NCI-H1436 treated with DMSO at 0.1 percent for 48 hours (cell line): ENCODE results near the gene MGP.

Experiments
- DNase-seq: peaks from one replicate; lab custom pipeline; 2025; lab: John Stamatoyannopoulos, UW

Gene MGP

DNA sequence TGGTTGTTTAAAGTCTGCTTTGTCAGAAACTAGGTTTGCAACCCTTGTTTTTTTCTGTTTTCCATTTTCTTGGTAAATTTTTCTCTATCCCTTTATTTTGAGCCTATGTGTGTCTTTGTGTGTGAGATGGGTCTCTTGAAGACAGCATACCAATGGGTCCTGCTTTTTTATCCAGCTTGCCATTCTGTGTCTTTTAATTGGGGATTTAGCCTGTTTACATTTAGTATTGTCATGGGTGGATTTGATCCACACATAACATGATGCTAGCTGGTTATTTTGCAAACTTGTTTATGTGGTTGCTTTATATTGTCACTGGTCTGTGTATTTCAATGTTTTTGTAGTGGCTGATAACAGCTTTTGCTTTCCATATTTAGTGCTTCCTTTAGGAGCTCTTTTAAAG, 25.2 kb downstream of the MGP start:
- no peak for DNase-seq

DNA sequence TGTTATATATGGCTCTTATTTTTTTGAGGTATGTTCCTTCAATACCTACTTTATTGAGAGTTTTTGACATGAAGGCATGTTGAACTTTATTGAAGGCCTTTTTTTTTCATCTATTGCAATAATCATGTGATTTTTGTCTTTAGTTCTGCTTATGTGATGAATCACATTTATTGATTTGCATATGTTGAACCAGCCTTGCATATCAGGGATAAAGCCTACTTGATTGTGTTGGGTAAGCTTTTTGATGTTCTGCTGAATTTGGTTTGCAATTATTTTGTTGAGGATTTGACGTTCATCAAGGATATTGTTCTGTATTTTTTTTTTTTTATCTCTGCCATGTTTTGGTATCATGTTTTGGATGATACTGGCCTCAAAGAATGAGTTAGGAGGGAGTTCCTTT, 27.1 kb downstream of the MGP start:
- no peak for DNase-seq

DNA sequence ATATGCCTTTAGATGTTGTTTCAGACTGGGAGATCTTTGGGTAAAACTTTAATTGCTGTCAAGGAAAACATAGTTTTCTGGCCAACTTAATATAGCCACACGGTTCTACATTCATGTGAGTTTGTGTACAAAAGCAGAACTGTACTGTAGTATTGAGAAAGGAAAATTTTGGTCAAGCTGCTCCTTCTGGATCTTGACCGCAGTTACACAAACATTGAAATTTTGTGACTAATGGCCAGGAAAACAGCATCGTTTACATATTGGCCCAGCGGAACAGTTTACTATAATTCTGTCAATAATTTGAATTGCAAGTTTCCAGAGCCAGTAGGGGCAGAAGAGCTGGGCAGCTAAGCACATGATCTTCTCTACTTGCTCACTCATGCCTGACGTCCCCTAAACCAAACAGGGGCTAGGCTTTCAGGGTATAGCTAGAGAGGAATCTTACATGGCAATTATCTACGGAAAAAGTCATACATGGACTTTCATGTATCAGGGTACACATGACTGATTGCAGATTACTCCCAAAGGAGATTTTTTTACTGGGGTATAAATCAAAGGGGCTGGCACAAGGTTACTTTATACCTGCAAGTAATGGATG, 31.0 kb downstream of the MGP start:
- DNase-seq = no peak

DNA sequence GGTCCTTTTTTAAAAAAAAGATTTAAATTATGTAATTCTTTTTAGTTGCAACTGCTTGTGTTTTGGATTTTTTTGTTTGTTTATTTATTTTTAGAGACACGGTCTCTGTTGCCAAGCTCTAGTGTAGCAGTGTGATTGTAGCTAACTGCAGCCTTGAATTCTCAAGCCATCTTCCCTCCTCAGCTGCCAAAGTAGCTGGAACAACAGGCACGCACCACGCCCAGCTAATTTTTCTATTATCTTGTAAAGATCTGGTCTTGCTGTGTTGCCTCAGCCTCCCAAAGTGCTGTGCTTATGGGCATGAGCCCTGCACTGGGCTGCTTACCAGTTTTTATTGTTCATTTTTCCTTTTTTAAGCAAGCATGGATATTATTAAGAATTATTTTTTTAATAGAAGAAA, 31.7 kb downstream of the MGP start:
- DNase-seq = no peak

DNA sequence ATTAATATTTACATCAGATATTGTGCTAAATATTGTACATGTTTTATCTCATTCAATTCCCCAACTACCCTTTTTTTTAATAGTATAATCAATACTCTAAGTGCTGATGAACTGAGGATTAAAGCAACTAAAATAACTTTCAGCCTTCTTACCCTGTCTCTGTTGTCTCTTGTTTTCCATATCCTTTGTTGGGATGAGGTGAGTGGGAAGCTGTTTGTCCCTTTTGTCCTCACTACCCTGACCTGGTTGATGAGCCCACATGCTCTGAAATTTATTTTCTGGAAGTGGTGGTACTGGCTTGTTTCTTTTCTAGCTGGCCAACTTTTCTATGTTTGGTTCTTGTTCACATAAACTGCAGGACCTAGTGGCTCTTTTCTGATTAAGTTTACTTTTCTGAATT, 32.8 kb downstream of the MGP start:
- DNase-seq = no peak

DNA sequence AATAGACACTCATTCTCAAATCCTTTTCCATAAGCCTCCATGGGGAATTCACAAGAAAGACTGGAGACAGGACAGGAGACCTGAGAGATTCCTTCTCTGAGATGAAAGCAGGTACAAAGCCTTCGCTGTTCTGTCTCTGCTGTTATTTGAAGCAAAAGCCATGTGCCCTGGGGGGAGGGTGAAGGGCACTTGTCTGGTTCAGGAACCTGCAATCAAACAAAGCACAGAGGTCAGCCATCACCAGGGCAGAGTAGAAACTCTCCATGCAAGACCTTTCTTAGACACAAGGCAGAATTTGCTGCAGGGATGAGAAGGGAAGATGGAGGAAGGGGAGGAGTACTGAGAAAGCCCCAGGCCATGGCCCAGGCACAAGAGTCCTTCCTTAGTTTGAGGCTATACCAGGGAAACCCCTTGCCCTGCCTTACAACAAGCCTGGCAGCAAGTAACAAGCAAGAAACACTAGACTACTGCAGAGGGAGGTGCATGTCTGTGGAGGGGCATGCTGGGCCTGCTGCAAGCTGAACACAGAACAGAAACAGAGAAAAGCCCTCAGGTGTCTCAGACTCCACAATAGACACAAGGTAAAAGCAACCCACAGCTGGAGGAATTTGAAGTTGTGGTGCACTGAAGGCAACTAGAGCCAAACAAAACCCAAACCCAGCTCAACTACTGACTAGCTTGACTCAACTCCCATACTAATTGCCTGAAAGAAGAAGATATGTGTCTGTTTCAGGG, 34.6 kb downstream of the MGP start:
- no peak for DNase-seq

DNA sequence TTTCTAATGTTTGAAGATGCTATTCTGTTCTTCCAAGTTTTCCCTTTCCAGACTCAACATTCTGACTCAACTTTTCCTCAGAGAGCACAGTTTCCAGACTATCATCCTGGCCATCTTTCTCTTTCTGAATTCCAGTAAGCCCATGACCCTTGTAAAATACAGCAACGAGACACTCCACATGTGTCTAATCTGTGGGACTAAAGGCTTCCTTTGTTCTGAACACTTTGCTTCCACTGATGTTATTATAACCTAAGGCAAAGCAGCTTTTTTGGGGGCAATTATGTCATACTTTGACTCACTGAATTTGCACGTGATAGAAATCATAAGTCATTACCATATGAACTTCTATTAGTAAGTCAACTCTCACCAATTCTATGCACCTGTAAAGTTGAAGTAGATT, 36.0 kb downstream of the MGP start:
- DNase-seq = no peak

DNA sequence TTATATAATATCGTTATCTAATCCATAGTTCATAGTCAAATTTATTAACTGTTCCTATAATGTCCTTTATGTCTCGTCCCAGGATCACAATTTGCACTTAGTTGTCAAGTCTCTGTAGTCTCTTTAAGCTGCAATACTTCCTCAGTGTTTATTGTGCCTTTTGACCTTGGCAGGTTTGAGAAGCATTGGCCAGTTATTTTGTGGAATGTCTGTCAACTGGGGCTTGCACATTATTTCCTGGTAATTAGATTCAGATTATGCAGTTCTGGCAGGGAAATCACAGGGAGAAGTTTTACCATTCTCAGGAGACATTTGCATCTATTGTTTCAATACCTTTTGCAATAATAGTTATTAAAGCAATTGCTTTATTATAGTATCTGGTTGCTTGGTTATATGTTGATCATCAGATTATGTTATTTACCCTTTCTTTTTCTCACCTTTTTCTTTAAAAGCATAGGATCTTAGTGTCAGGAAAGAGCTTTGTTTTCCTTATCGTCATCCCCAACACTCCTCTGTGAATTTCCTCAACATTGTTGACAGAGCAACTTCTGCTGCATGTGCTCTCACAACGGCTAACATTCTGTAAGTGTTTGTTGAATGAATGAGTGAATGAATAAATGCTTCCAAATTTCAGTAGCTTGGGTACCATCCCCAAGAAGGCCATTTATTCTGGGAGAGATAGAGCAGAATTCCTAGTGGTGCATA, 38.6 kb downstream of the MGP start:
- no peak for DNase-seq

DNA sequence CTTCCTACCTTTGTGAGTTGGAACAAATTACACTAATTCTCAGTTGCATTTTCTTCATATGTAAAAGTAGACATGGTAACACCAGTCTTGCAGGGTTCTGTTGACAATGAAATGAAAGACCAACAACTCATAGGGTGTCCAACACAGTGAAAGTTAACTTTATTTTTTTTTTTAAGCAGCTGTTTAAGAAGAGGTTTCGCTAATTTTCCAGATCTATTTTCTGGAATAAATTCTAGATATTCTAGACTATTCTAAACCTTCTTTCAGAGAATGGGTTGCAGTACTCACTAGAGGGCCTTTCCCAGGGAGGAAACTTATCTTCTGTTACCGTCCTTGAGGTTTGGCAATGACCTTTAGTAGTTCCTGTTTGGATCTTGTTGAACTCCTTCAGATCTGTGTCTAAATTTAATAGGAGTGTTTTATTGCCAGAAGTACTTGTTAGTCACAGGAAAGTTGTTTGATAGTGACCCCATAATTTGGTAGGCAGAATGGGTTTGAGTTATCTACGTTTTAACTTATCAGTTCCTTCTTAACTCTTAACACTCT, 39.5 kb downstream of the MGP start:
- no peak for DNase-seq

DNA sequence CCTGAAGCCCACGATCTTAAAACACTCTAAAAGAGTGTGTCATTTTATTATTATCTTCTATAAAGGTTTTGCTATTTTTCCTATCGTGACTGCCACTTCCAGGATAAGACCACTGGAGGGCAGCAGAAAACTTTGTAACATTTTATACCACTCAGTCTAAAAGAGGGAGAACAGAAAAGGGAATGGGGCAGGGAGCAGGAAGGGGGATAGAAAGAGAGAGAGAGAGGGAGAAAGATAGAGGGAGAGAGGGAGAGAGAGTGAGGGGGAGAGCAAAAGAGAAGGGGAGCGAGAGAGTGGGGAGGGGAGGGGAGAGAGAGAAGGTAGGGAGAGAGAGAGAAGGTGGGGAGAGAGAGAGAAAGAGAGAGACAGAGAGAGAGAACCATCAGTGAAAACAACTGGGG, 40.3 kb downstream of the MGP start:
- DNase-seq = no peak

DNA sequence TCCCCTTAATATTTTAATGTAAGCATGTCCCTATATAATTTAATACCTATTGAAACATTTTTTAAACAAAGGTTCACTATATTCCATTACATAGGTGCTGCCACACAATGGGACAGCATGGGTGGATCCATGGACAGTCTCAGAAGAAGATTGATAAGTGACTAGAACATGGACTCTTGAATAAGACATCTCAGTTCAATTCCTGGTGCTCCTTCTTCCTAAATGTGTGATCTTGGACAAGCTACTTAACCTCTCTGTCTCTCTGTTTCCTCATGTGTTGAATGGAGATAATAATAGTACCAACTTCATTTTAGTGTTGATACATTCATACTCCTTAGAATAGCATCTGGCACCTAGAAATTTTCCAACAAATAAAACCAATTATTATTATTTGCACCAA, 41.3 kb downstream of the MGP start:
- no peak for DNase-seq

DNA sequence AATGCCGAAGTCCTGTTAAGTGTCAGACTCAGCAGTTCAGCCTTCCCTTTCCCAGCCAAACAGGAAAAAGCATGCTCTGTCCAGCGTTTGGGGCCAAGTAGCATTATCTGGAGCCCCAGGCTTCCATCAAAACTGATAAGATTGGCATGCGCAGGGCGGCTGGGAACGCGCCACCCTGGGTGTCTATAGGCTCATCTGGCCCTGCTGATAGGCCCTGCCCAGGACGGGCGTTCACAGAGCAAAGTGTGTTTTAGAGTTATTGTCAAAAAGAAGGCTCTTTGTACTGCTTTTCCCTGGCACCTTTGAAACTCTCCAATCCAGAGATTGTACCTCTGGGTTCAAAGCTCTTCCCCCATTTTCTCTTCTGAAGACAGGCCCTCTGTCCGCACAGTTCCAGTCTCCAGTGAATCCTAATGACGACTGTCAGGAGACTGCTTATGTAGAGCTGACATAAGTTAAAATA, 42.2 kb downstream of the MGP start, which contains the start of gene ART4:
Gene ART4, minus strand, starts transcription at position 102 of the 463 bp plus-strand sequence. CDS start 413 bp downstream, outside the sequence.
- DNase-seq = no peak

DNA sequence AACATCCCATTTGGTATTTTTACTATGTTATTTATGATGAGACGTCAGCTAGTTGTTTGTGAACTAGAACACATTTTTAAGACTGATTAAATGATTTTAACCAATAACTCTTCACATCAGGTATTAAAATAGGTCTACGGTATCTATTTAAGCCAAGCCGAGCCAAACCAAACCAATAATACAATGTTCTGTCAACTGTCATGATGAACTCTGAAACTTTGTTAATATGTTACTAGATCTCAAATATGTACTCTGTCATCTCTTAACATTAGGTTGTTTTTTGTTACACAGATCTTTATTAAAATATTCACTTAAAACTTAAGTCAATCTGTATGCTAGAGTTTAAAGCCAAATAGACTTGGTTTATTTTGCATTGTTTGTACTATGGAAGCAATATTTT, 43.3 kb downstream of the MGP start:
- no peak for DNase-seq

DNA sequence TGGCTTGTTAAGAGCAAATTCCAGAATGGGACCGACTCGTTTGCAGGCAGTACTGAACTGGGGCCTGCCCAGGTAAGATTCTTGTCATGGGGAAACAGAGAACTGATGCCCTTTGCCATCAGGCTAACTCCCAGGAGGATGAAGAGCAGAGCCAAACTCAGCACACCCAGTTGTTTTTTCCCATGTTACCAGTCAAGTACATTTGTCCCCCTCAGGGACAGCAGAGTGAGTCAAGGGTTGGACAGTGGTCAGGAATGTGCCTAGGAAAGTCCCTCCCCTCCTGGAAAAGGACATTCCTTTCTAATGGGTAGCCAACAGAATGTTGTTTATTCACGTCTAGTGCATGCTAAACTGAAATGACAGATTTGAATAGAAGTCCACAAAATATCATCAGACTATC, 43.9 kb downstream of the MGP start:
- no peak for DNase-seq

DNA sequence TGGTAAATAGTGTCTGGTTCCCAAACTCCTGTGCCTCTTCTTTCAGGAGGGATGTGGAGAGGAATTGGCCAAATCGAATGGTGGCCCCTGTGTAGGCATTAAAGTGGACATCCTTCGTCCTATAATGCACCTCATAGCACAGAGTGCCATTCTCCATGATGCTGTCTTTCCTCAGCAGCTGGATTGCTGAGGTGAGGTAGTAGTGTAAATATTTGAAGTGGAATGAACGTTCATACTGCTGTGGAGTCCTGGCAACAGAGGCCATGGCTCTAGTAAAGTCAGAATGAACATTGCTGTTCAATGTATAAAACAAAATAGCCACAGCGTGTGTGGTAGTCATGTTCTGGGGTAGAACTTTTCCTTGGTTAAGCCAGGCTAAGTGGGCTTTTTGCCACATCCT, 45.0 kb downstream of the MGP start:
- DNase-seq = no peak

DNA sequence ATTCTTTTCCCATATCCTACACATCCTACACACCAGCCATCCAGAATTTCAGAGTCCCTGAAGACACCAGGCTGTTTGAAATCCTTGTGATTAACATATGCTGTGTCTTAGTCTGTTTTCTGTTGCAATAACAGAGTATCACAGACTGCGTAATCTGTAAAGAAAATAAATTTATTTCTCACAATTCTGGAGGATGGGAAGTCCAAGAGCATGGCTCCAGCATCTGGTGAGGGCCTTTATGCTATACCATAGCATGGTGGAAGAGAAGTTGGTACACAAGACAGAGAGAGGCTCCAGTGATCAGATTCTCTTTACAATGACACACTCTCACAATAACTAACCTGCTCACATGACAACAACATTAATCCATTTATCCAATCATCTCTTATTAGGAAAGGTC, 46.4 kb downstream of the MGP start:
- no peak for DNase-seq

DNA sequence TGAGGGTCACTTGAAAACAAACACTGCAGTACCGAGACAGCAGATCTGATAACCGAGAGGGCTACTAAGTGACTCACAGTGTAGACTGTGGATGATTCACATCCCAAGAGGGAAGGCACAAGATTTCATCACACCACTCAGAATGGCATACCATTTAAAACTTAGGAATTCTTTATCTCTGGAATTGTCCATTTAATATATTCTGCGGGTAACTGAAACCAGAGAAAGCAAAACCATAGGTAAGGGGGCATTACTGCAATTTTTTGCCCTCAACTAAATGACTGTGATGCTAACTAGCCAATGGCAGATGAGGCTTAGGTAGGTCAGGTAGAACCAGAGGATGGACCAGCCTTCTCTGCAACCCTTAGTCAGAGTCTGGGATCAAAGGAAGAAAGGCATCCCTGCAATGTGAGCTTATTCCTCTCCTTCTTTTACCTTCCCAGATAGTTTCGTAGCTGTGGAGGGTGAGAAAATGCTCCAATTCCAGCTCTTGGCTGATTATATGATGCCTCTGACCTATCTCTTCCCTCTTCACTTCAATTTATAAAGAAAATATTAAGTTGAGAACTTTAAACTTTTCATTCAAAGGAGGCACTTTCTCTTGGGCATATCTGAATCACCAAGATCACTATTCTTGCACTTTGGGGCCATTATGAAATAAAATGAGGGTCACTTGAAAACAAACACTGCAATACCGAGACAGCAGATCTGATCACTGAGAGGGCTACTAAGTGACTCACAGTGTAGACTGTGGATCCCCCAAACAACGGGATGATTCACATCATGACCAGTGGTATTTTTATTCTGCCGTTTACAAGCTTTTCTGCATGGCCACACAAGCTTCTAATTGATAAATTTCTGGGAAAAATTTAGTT, 49.1 kb downstream of the MGP start:
- no peak for DNase-seq

DNA sequence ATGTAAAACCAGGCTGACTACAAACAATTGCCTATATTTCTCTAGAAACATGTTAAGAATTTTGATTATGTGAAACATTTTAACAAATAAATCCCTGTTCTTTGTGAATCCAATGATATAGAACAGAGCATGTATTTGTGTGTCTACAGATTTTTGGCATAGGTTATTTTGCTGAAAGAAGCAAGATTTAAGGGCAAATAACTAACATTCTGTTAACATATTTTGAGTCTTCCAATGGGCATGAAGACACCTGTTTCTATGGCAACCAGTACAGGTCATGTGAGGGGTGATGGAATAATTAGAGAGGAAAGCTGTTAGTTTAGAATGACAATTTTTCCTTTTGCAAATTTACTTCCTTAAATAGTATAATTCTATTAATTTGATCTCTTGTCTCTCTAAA, 51.1 kb downstream of the MGP start:
- DNase-seq = no peak

DNA sequence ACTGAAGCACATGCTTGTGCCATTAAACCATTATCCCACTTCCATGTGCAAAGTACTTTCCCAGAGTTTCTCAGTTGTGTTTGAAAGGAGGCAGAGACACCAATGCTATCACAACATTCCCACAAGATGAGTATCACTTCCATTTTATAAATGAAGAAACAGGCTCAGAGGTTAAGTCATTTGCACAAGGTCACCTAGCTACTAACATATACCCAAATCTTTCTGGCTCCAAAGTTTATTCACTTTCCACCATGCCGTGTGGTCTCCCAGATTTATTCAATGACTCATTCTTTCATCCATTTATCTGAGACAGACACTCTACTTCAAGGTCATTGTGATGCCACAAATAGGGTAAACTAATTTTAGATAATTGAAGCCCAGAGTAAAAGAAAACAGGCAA, 51.7 kb downstream of the MGP start:
- no peak for DNase-seq

DNA sequence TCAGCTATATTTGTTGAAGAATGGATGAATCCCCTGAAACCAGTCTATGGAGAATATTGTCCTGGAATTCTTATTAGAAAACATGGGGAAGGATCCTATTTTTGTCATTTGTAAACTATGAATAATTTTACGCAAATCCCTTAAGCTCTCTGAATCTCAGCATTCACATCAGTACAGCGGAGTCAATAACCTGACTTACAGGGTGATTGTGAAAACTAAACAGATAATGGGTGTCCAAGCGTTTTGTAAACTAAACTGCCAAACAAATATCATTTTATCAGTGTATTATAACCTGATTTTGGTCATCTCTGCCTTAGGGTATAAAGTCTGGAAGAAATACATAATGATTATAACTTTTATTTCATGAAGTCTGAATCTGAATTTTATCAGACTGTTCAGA, 52.3 kb downstream of the MGP start:
- no peak for DNase-seq
